GM18498 (cell line): ENCODE results near the gene DDHD1.
"Not testable (repeated sequence)": the region's sequence is repeated elsewhere in the genome, so short reads cannot be mapped to it uniquely, and the experiment has no call there.

Source experiments
- ATAC-seq: cut with Tn5 transposase; IDR thresholded peaks from one replicate; pipeline ENCODE4 v1.9.1; 2021; ENCODE audit warnings: mild to moderate bottlenecking, moderate library complexity; ENCODE audit not compliant: unreplicated experiment

DDHD1 gene

DNA sequence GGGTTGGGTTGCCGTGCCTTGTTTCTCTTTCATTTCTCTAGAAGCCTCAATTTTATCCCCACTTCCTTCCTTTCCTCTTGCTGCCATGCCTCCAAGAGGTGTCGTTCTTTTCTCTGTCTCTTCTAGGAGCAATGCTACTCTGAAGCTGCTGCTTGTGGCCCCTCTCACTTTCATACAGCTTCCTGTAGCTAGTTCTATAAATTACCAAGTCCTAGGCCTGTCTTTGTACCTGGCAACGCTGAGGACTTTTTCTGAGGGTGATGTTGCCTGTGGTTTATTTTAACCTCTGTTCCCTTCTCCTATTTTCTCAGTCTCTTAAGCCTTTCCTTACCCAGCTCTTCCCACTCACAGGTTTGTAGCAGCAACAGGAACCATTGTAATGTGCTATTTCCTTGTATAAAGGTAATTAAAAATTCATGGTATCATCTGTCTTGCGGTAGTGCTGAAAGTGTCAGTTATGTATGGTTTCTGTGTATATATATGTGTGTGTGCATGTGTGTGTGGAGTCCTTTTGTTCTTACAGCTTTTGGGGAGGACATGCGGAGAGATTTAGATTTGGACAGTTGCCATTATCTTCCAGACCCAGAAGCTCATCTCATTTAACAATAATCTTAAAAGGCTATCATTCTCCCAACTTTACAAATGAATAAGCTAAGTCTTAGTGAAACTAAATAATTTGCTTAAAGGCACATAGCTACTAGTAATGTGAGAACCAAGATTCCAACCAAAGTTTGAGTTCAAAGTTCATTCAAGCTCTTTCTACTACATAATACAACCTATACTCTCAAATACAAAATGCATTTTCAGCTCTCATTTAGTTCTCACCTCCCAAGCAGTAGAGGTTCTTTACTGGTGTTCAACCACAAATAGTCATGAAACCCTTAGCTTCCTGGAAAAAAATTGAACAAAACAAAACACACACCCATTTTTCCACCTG lies 43.8 kb downstream of the DDHD1 start:
- peak; percentile 87 for ATAC-seq

DNA sequence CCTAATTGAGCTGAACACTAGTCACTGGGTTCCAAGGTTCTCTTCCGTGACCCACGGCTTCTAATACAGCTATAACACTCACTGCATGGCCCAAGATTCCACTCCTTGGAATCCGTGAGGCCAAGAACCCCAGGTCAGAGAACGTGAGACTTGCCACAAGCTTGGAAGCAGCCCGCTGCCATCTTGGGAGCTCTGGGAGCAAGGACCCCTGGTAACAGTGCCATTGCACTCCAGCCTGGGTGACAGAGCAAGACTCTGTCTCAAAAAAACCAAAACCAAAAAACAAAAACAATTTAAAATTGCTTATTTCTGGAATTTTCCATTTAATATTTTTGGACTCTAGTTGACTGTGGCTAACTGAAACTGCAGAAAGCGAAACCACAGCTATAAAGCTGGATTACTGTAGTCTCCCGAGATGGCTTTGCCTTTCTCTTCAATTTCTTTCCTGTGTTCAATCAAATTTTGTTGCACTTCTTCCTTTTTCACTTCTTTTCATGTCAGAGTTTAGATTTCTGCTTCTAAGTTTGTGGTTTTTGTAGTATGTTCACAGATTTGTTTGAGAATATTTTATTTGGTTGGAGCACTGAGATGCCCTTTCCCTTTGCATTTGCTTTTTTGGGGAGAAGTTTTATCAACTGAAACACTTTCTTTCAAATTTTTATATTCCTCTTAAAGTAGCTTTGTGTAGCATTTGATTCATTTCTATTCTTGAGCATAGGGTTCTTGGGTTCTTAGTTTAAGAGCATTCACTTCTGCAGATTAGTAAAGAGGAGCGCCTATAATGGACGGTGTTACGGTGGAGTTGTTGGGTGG lies 44.6 kb downstream of the DDHD1 start:
- peak; percentile 11 for ATAC-seq

DNA sequence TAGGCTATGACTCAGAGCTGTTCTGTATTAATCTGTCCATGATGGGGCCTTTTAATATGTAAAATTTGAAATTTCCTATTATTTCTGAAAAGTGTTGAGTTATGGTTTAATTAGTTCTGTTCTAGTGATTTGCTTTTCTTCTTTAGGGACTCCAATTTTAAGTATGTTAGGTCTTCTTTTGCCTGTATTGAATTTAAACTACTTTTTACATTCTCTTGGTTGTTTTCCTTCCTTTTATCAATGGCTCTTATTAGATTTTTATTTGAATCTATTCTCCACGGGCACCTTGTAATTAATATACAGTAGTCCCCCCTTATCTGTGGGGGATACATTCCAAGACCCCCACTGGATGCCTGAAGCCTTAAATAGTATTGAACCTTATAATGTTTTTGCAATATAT lies 46.4 kb downstream of the DDHD1 start:
- ATAC-seq = no peak

DNA sequence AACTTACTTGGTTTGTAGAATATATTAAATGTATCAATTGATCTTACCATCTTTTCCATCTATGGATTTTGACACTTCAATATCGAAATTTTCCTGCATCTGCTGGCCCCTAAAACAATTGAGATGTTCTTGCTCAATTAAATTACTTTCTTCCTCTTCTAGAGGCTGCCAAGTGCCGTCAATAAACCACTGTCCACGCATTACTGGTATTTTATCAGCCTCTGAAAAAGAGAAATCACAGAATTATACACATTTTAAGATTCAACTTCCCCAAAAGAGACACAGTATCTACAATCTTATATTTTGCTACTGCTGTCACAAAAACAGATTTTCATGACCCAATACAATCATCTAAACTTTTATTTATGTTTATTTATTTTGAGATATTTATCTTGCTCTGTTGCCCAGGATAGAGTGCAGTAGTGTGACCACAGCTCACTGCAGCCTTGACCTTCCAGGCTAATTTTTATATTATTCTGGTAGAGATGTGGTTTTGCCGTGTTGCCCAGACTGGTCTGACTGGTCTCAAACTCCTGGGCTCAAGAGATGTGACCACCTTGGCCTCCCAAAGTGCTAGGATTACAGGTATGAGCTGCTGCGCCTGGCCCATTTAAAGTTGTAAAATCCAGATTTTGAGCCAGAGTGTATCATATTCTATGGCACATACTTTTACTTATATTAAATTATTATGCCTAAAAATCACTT lies 49.3 kb downstream of the DDHD1 start:
- no peak for ATAC-seq

DNA sequence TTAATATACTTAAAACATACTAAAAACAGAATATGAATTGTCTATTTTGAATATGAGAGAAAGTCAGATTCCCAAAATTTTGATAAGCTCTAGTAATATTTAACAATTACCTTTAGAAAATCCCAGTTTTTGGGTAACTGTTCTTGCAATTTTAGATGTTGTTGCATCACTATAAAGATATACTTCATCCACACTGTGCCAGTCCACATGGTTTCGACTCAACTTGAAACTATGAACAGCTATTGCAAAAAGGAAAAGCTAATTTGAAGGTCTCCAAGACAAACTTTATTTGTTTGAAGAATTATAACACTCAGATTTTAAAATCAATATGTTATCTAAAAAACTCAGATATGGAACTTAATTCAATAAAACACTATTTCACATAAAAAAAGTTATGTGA lies 59.9 kb downstream of the DDHD1 start:
- ATAC-seq = no peak

DNA sequence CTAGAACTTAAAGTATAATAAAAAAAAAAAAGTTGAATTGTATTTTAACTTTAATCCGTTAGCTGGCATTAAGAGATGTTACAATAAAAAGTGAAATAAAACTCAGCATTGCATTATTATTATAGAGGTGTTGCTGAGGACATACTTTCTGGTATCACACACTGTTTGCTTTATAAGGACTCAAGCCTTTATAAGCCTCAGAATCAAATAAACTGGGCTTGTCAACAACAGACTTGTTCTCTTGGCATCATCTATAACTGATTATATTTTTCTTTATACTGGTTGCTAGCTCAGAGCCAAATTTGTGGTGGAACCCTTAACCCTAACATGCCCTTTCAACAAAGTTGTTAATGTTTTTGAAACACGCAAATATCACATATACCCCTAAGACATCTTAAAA lies 62.3 kb downstream of the DDHD1 start:
- no peak for ATAC-seq

DNA sequence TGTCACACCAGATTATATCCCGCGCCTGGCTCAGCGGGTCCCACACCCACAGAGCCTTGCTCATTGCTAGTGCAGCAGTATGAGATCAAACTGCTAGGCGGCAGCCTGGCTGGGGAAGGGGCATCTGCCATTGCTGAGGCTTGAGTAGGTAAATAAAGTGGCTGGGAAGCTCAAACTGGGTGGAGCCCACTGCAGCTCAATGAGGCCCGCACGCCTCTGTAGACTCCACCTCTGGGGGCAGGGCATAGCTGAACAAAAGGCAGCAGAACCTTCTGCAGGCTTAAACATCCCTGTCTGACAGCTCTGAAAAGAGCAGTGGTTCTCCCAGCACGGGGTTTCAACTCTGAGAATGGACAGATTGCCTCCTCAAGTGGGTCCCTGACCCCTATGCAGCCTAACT lies 68.2 kb downstream of the DDHD1 start:
- not testable (repeated sequence) for ATAC-seq

DNA sequence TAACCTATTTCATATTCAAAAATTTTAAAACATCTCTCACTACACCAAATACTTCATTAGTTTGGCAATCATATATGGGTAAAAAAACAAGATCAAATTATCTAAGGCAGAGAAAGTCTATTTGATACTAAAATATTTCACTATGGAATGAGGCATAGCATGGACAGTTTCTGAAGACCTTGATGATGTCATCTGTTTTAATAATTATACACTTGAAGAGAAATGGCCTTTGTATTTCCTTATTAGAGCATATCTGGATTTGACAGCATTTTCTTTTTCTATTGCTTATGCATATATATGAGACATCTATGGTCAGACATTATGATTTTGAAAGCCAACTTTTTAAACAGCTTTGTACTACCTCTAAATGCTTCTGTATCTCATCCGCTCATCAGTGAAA lies 88.6 kb downstream of the DDHD1 start:
- ATAC-seq = no peak

DNA sequence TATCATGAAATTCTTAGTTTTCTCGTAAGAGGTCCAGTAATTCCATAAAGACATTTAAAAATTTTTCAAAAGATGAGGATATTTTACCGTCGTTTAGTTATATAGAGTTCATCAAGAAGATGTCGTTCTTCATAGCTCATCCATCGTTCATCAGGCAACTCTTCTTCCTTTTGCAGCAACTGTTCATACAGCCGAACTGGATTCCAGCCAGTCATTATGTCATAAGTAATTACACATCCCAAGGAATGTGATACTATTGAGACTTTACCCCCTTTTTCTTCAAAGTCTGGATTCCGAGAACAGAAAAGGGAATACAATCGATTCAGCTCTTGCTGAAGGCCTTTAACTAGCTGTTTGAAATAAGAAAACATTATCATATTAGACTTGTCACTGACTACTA lies 90.3 kb downstream of the DDHD1 start:
- ATAC-seq = no peak

DNA sequence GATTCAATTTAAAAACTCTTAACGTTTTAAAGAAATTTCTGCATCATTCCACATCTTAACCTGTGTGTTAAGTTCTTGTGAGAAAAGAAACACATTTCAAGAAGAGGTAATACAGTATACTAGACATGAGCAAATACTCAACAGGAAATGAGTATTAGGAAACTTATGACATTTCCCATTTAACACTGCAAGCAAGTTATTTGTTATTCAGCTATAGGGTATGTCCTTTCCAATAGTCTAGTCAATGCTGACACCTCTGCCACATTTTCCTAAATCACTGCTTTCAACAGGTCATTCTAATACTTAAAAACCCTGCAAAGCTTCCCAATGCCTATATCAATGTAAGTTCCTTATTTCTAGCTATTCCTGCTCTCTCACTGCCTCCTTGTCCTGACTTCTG lies 93.1 kb downstream of the DDHD1 start:
- ATAC-seq = no peak

DNA sequence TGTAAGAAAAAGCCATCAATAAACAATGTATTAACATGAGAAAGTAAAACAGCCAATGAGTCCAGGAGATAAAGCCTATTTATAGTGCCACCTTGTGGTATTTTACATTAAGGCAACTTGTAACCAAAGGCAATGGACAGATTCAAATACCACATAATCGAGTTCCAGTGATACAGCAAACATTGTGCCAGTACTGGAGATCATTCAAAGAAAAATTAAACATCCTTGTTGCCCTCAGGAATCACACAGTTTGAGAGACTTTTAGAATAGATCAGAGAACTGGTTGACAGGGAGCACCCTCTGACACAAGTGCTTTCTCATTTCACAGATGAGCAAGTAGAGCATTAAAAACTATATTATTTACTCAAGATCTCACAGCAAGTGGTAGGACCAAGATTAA lies 98.1 kb downstream of the DDHD1 start:
- ATAC-seq = peak; percentile 64

DNA sequence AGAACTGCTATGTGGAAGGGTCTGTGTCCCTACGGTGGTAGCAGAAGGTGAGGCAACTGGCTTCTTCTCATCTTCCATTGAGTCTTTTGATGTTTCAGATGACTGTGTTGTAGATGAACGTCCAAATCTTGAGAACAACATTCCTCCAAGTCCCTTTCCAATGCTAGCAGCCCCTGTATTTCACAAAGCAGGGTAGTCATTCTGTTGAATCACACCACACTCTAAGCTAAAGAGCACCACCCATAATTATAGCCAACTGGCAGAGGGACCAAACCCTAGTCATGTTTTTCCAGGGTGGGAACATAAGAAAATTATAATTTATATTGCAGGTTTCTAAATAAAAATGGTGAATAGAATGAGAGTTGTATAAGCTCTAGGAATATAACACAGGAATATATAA lies 98.7 kb downstream of the DDHD1 start:
- no peak for ATAC-seq

DNA sequence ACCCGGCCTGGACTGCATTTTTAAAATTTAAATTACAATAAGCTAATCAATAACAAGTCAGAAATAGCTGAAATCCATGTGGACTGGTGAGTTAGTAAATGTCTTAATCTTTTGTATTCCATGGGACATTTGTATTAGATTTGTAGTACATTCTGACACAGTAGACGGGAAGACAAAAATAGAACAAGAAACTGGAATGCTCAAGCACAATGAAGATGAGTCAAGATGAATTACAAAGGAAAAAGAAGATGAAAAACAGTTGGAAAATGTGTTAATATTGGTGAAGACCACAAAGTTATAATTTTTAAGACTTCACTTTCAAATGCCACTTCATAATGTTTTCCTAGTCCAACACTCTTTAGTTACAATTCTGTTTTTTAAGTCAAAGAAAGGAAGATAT lies 104.5 kb downstream of the DDHD1 start:
- no peak for ATAC-seq

DNA sequence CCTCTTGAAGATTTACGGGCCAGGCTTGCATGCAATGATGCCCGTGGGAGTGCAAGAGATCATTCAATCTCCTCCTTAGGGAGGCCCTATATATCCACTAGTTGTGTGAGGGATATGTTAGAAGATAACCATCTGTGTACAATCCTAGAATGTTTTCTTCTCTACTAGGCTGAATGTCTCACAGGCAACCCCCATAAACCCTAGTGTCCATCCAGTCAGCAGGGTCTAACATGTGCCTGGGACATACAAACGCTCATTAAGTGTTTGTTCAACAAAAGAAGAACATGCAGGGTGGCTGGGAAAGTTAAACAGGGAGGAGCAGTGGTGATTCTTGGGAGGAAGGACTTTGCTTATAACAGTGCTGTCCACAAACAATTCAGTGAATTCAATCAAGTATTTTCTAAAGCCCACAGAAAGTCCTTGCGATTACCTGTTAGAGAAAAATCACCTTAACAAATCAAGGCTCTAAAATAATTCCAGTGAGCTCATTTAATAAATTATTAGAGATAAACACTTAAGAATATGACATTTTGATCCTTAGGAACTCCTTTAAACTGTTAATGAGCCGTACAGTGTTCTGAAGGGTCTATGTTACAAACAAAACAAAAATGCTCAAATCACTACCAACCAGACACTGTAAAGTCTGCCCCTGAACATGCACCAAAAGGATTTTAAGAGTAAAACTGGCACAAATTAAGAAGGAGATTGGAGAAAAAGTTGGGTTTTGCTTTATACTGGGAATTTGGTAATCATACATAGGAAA lies 105.6 kb downstream of the DDHD1 start:
- no peak for ATAC-seq

DNA sequence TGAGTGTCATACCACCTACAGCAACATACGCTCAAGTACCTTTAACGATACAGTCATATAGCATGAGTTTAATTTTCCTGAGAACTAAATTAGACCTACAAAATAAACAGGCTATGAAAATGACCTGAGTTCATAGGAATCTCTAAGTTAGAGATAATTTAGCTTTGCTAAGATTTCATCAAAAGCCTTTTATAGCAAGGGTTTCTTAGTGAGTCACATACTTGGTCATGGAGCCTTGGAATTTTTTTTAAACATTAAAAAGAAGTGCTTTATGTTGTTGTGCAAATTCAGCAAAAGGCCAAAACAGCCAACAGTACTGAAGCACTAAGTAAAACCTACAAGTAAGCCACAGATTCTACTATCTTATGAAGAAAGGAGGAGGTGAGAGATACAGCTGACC lies 108.6 kb downstream of the DDHD1 start:
- ATAC-seq = no peak

DNA sequence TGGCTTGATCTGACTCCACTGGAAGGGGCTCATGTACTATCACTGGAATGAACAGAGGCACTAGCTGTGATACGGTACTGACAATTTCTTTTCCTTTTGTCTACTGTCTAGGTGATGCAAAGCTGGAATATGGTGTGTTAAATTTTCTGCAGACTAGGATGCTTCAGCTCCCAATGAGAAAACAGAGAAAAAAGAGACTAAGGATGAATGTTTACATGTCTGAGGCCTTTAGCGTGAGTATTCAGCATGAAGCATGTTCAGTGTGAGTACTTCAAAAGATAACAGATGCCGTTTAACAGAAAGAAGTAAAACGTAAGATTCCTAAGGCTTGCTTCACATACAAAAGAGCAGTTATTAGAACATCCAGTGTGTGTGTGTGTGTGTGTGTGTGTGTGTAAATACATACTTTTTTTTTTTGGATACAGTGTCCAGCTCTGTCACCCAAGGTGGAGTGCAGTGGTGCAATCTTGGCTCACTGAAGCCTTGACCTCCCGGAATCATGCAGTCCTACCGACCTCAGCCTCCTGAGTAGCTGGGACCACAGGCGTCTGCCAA lies 110.0 kb downstream of the DDHD1 start:
- no peak for ATAC-seq

DNA sequence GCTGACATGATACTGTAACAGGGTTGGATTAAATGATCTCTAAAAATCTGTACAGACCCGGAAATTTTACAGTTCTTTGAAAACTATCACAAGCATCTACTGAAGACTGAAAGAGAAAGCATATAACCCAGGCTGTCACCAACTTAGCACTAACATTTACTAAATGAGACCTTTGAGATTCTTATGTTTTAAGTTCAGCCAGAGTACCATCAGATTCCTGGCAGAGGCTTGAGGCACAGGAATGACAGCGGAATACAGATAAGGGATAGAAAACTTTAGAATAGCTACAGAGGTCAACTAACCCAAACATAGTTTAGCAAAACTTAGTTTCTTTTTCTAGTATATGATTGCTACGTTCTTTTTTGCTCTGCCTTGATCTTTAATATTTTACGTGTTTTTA lies 110.6 kb downstream of the DDHD1 start:
- ATAC-seq = no peak

DNA sequence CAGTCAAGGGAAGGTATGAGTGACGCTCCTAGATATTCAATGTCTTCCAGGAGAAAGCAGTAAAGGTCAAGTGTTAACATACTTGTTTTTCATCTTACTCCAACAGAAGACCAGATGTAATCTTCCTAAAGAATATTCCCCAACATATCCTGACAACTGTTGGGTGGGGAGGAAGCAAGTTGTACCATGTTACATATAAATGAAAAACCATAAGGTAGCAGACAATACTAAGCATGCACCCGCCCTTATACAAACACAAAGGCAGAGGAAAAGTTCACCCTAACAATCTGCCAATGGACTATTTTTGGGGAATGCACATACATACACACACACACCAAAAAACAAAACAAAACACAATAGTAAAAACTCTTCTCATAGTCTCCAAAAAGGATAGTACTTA lies 112.1 kb downstream of the DDHD1 start:
- ATAC-seq = no peak

DNA sequence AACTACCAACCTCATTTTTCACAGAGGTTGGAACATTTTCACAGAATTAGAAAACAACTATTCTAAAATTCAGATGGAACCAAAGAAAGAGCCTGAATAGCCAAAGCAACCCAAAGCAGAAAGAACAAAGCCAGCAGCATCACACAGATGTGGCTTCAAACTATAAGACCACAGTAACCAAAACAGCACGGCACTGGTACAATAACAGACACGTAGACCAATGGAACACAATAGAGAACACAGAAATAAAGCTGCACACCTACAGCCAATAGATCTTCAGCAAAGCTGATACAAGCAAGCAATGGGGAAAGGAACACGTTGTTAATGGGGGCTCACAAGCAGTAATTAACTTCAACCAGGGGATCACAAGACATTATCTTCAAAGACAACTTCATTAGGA lies 114.5 kb downstream of the DDHD1 start:
- no peak for ATAC-seq

DNA sequence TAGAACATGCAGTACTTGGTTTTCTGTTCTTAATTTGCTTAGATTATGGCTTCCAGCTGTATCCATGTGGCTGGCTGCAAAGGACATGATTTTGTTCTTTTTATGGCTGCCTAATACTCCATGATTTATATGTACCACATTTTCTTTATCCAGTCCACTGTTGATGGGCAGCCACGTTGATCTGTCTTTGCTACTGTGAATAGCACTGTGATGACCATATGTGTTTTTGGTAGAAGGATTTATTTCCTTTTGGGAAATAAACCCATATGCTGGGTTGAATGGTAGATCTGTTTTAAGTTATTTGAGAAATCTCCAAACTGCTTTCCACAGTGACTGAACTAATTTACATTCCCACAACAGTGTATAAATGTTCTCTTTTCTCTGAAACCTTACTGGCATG lies 116.1 kb downstream of the DDHD1 start:
- ATAC-seq = no peak
